Left ventricle myocardium inferior (tissue), 1 donor: Measurements from ENCODE around the gene CLRN1. TPM values are rescaled to one million over a fixed set of nuclear protein-coding genes. Genes with fewer than 3 reads are reported as not detected.

Source experiments
- DNase-seq: peaks from one replicate; pipeline ENCODE4 v3.0.0-alpha.2; 2020
- H3K27ac ChIP-seq: fragments of 200-600 bp; replicated peaks from 2 replicates; pipeline ENCODE4 v1.8.0; 2021
- H3K27me3 ChIP-seq: fragments of 200-600 bp; 2 replicates; pipeline ENCODE4 v1.8.0; 2021; ENCODE audit warnings: low read depth
- H3K36me3 ChIP-seq: fragments of 200-600 bp; 2 replicates; pipeline ENCODE4 v1.8.0; 2021
- H3K4me1 ChIP-seq: fragments of 200-600 bp; 2 replicates; pipeline ENCODE4 v1.8.0; 2021
- H3K4me3 ChIP-seq: fragments of 200-600 bp; 2 replicates; pipeline ENCODE4 v1.8.0; 2021; ENCODE audit warnings: mild to moderate bottlenecking, moderate library complexity
- H3K9me3 ChIP-seq: fragments of 200-600 bp; replicated peaks from 2 replicates; pipeline ENCODE4 v1.8.0; 2021
- CTCF ChIP-seq: fragments of 200-600 bp; IDR thresholded peaks from 2 replicates; pipeline ENCODE4 v1.8.0; 2021; ENCODE audit warnings: antibody characterized with exemption, mild to moderate bottlenecking, borderline replicate concordance
- intact Hi-C: fragments of 100-400 bp; cut with micrococcal nuclease; formaldehyde crosslinking; loops from one replicate; pipeline ENCODE4 v1.11.0; 2022
- total RNA-seq: library from RNA; stranded (reverse); fragmentation: NEBNext Ultra II Directional; extraction: Animal tissue kit (Norgen Biotek cat#: 25700); gene quantifications from one replicate; pipeline ENCODE4 v1.2.1, GENCODE V29; 2021
- donor health status: DM: no; HTN: yes; CAD: no; lungs with severe emphysema.

CLRN1 gene
- total RNA-seq, 1 donor from 2014 or later = not detected

DNA sequence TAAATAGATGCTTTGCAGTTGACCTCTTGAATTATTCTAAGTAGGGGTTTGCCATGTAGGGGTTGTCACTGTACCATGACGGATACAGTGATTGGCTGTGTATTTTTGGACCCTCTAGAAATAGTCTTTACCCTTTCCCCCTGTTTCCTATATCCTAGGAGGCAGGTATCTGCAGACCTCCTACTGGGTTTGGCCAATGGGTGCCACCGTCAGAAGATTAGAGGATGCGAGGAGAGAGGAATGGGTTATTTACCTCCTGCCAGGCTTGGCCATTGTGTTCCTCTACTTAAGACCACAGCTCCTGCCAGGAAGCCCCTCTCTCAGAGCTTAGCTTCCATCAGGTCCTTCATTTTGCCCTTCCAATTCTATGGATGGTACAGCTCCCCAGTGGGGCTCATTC is 40.2 kb upstream of the CLRN1 start:
- Histone ChIP-seq H3K9me3 (no peaks in the 10 kb centered on the region), H3K27ac (no peak overlapping the region), H3K27me3 (peaks cover 15% of the 10 kb centered on the region), H3K4me1 (no peaks in the 10 kb centered on the region), H3K36me3 (no peaks in the 10 kb centered on the region), H3K4me3 (no peak overlapping the region)
- TF ChIP-seq CTCF = no peak
- DNase-seq = no peak
- intact Hi-C loops = no loop called here

DNA sequence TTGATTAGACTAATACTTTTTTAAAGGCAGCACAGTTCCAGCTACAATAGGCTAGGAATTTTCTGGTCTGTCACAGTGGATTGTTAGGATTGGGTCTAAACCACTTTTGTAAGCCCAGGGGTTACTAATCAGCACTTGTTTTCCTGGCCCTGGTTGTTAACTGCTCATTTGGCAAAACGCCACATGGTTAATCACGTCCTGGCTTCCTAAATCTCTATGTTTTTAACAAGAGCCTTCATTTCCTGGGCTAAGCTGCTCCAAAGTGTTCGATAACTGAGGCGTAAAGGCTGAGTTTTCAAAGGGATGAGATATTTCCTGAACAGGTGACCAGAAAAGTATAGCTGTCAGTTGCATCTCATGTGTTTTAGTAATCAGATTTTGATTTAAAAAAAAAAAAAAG is 38.9 kb upstream of the CLRN1 start:
- TF ChIP-seq CTCF = no peak
- Histone ChIP-seq H3K27me3 (peaks cover 7% of the 10 kb centered on the region), H3K9me3 (no peaks in the 10 kb centered on the region), H3K4me1 (no peaks in the 10 kb centered on the region), H3K27ac (no peak overlapping the region), H3K4me3 (no peak overlapping the region), H3K36me3 (no peaks in the 10 kb centered on the region)
- intact Hi-C loops = no loop called here
- no peak for DNase-seq

DNA sequence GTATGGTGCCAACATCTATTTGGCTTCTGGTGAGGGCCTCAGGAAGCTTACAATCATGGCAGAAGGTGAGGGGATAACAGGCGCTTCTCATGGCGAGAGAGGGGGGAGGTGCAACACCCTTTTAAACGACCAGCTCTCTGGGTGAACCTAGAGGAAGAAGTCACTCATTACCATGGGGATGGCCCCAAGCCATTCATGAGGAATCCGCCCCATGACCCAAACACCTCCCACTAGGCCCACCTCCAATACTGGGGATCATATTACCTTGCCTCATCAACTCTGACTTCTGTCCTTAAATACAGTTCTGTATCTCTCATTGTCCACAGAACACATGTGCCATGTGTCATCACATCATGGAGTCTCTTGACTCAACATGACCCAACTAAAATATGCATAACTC is 37.5 kb upstream of the CLRN1 start:
- Histone ChIP-seq H3K27ac (no peak overlapping the region), H3K9me3 (no peaks in the 10 kb centered on the region), H3K27me3 (peaks cover 7% of the 10 kb centered on the region), H3K36me3 (no peaks in the 10 kb centered on the region), H3K4me3 (no peak overlapping the region), H3K4me1 (no peaks in the 10 kb centered on the region)
- no peak for TF ChIP-seq CTCF
- intact Hi-C loops = no loop called here
- no peak for DNase-seq

DNA sequence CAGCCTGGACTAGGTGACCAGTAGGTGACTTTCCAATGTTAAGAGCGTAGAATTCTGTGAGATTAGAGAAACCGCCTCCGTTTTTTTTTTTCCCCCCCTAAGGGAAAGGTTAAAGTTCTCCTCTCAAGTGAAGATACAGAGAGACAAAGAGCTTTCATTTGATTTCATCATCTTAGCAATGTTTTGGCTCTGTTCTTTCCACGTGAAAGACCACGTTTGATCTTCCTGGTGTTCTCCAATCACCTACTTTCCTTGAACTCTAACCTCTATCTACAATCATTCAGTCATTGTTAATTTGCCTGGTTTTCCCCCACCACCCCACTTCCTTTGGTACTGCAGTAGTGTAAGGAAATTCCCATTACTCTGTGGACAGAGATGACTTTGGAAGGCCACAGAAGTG is 36.9 kb upstream of the CLRN1 start:
- Histone ChIP-seq H3K27ac (no peak overlapping the region), H3K4me1 (no peaks in the 10 kb centered on the region), H3K27me3 (peaks cover 7% of the 10 kb centered on the region), H3K4me3 (no peak overlapping the region), H3K9me3 (no peaks in the 10 kb centered on the region), H3K36me3 (no peaks in the 10 kb centered on the region)
- no peak for TF ChIP-seq CTCF
- DNase-seq = no peak
- intact Hi-C loops = no loop called here

DNA sequence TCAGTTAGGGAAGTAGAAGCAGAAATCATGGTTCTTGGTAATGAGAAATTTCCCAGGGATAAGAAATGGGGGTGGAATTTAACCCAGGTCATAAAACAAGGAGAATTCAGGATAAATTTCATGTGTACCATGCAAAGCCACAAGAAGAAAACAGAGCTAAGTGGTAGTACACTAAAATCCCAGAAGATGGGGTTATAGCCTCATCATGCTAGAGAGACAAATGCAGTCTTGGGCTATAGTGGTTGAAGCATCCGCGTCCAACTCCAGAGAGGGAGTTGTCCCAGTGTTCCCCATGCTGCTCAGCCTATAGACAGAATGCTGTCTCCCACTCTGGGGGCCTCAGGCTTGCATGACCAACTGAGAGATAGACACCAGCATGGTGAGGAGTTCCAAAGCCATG is 36.2 kb upstream of the CLRN1 start:
- DNase-seq = no peak

More for the DNA sequence above, 36.2 kb upstream of the CLRN1 start:
- Histone ChIP-seq H3K9me3 (no peaks in the 10 kb centered on the region), H3K4me3 (no peak overlapping the region), H3K27ac (no peak overlapping the region), H3K27me3 (peaks cover 7% of the 10 kb centered on the region), H3K36me3 (no peaks in the 10 kb centered on the region), H3K4me1 (no peaks in the 10 kb centered on the region)
- intact Hi-C loops = no loop called here
- no peak for TF ChIP-seq CTCF
